ENCODE measurements around the gene RPTOR. TPM values are rescaled to one million over a fixed set of nuclear protein-coding genes. Genes with fewer than 3 reads are reported as not detected.

Gene RPTOR
- total RNA-seq, 1 experiment from 2014 or later = 66.7 TPM

DNA sequence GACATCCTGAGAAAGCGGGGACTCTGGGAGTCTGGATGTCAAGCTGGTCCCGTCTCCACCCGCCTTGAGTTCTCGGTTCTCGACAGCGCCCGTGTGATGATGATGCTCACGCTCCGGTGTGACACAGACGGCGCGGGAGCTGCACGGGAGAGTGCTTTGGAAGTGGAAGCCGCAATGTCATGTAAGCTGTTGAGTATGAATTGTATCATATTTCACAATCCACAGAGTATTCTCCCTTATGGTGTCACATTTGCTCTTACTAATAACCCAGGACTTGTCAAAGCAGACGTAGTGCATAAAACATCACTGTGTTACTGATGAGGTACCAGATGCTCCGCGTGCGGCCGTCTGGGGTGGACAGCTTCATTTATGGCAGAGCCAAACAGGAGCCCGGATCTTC is 229.5 kb downstream of the RPTOR start:
- intact Hi-C loops (cut with micrococcal nuclease; ENCODE audit: unreplicated experiment) = no loop called here
- Mint-ChIP-seq H3K36me3 (ENCODE audit: insufficient read depth, unreplicated experiment) (peaks cover 32% of the 10 kb centered on the region), H3K4me3 (ENCODE audit: unreplicated experiment) (no peak overlapping the region), H3K9me3 (ENCODE audit: unreplicated experiment) (no peaks in the 10 kb centered on the region), H3K27ac (ENCODE audit: unreplicated experiment) (no peak overlapping the region), H3K27me3 (ENCODE audit: insufficient read depth, unreplicated experiment) (no peaks in the 10 kb centered on the region), H3K4me1 (ENCODE audit: low read depth, unreplicated experiment) (no peaks in the 10 kb centered on the region)
- Histone ChIP-seq H3K4me3 (ENCODE audit: low read depth, low read length) (no peak overlapping the region), H3K4me1 (no peaks in the 10 kb centered on the region), H3K9me3 (no peaks in the 10 kb centered on the region), H3K27me3 (replicated peaks; ENCODE audit: control insufficient read depth, insufficient read depth, low read length) (no peaks in the 10 kb centered on the region), H3K36me3 (ENCODE audit: control insufficient read depth, insufficient read depth, low read length) (0 out of 2 replicates have a peak, but pooled peaks cover 1% of the 10 kb centered on the region)
- no TSS peak for BruUV-seq (replicated peaks)
- POLR2A ChIA-PET = no interaction called here
- DNase-seq = no peak
- CTCF ChIA-PET = interaction anchor here (0.7 kb wide), 1 partner anchor 17 kb away, joined by 3 read pairs; no protein-coding TSS in a partner anchor
- no peak for TF ChIP-seq CTCF (IDR thresholded peaks at IDR 0.05; ENCODE audit: insufficient read depth in 1 of 2, low read depth in 1 of 2, low read length in 1 of 2, severe bottlenecking in 1 of 2, unreplicated experiment in 1 of 2)

DNA sequence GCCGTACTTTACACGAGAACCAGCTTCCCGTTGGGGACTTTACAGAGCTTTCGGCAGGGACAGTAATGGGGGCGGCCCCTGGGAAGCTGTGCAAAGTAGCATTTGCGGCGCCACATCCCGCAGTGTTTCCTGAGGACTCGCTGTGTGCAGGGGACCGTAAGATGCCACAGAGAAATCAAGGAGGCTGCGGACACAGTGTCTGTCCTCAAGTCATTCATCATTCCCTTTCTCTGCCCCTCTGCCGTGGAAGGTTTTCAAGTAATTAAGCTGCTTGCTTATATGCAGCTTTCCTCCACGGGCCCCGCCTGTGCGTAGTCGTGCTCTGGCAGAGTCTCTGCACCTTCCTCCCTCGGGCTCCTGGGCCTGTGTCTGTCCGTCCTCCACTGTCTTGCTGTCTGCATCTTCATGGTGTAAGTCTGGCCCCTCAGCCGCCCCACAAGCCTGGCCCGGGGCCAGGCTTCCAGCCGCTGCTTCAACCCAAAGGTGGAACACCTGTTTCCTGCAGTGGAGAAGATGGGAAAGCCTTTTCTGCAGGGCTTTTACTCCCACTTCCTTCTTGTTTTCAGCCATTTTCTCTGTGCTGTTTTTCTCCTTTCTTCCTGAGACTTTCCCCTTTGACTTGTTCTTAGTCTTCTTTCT is 230.1 kb downstream of the RPTOR start:
- BruUV-seq (replicated peaks) = no TSS peak
- Mint-ChIP-seq H3K4me1 (ENCODE audit: low read depth, unreplicated experiment) (peaks cover under 1% of the 10 kb centered on the region), H3K36me3 (ENCODE audit: insufficient read depth, unreplicated experiment) (peaks cover 26% of the 10 kb centered on the region), H3K4me3 (ENCODE audit: unreplicated experiment) (no peak overlapping the region), H3K27me3 (ENCODE audit: insufficient read depth, unreplicated experiment) (no peaks in the 10 kb centered on the region), H3K9me3 (ENCODE audit: unreplicated experiment) (no peaks in the 10 kb centered on the region), H3K27ac (ENCODE audit: unreplicated experiment) (no peak overlapping the region)
- H3K36me3 ChIP-seq (ENCODE audit: control insufficient read depth, insufficient read depth, low read length) = 0 out of 2 replicates have a peak, but pooled peaks cover 1% of the 10 kb centered on the region
- H3K4me3 ChIP-seq (ENCODE audit: low read depth, low read length) = no peak overlapping the region
- TF ChIP-seq CTCF (IDR thresholded peaks at IDR 0.05; ENCODE audit: insufficient read depth in 1 of 2, low read depth in 1 of 2, low read length in 1 of 2, severe bottlenecking in 1 of 2, unreplicated experiment in 1 of 2) = no peak
- H3K27me3 ChIP-seq (replicated peaks; ENCODE audit: control insufficient read depth, insufficient read depth, low read length) = no peaks in the 10 kb centered on the region
- ChIA-PET CTCF (interaction anchor here (0.7 kb wide), 1 partner anchor 17 kb away, joined by 3 read pairs; no protein-coding TSS in a partner anchor), POLR2A (no interaction called here)
- H3K4me1 ChIP-seq = no peaks in the 10 kb centered on the region
- H3K9me3 ChIP-seq = no peaks in the 10 kb centered on the region
- no peak for DNase-seq
- intact Hi-C loops (cut with micrococcal nuclease; ENCODE audit: unreplicated experiment) = no loop called here

GRCh38 chr17:80775863-80776262 is 231.2 kb downstream of the RPTOR start:
- peaks cover 6% of the 10 kb centered on the region for H3K4me1 Mint-ChIP-seq (ENCODE audit: low read depth, unreplicated experiment)
- peaks cover 25% of the 10 kb centered on the region for H3K36me3 Mint-ChIP-seq (ENCODE audit: insufficient read depth, unreplicated experiment)
- H3K9me3 ChIP-seq = no peaks in the 10 kb centered on the region
- no TSS peak for BruUV-seq (replicated peaks)
- POLR2A ChIA-PET = no interaction called here
- no peaks in the 10 kb centered on the region for H3K9me3 Mint-ChIP-seq (ENCODE audit: unreplicated experiment)
- intact Hi-C loops (cut with micrococcal nuclease; ENCODE audit: unreplicated experiment) = no loop called here
- H3K4me3 ChIP-seq (ENCODE audit: low read depth, low read length) = no peak overlapping the region
- H3K4me1 ChIP-seq = no peaks in the 10 kb centered on the region
- no peaks in the 10 kb centered on the region for H3K27me3 ChIP-seq (replicated peaks; ENCODE audit: control insufficient read depth, insufficient read depth, low read length)
- DNase-seq = no peak
- H3K27me3 Mint-ChIP-seq (ENCODE audit: insufficient read depth, unreplicated experiment) = no peaks in the 10 kb centered on the region
- no peak overlapping the region for H3K27ac Mint-ChIP-seq (ENCODE audit: unreplicated experiment)
- H3K4me3 Mint-ChIP-seq (ENCODE audit: unreplicated experiment) = no peak overlapping the region
- CTCF ChIA-PET = no interaction called here
- 0 out of 2 replicates have a peak, but pooled peaks cover 1% of the 10 kb centered on the region for H3K36me3 ChIP-seq (ENCODE audit: control insufficient read depth, insufficient read depth, low read length)
- TF ChIP-seq CTCF (IDR thresholded peaks at IDR 0.05; ENCODE audit: insufficient read depth in 1 of 2, low read depth in 1 of 2, low read length in 1 of 2, severe bottlenecking in 1 of 2, unreplicated experiment in 1 of 2) = no peak
